GM18907 (cell line): ENCODE results near the gene ABCA12.

Experiments used
- ATAC-seq: cut with Tn5 transposase; IDR thresholded peaks from one replicate; pipeline ENCODE4 v1.9.1; 2021; ENCODE audit warnings: mild to moderate bottlenecking, moderate library complexity; ENCODE audit not compliant: unreplicated experiment

ABCA12 gene

GRCh38 chr2:214987261-214987660, 151.2 kb downstream of the ABCA12 start:
- no peak for ATAC-seq

- ATAC-seq, result no peak
Measured at GRCh38 chr2:214985619-214986018, 152.8 kb downstream of the ABCA12 start.

DNA sequence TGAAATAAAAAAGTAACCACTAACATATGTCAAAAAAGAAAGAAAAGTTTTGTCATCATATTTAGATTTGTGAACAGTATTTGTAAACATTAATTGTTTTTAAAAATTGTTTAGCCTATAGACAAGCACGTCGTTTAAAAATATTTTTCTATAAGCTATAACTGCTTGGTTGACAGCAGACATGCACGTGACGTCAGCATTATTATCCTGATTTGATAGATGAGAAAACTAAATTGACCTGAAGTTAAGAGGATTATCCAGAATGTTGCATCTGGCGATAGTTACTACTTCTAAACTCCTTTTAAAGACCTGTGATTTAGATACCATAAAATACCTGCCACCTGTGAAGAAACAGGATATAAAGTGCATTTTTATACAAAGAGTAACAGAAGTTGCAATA, 172.0 kb downstream of the ABCA12 start:
- ATAC-seq, result no peak

DNA sequence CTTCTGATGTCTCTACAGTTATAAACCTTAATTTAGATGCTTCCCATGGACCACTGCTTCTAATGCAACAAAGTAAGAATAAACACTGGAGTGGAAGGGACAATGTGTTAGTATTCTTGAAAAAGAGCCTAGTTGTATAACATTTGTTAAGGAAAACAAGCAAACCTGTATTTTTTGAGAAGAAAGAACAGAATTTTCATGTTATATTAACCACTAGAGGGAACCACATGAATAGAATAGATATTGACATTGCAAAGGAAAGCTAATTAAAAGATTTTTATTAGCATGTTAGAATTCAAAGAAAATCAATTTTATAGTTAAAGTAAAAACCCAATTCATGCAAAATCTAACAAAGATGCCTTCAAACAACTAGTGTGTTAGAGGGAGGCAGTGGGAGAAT, 177.7 kb downstream of the ABCA12 start:
- no peak for ATAC-seq

DNA sequence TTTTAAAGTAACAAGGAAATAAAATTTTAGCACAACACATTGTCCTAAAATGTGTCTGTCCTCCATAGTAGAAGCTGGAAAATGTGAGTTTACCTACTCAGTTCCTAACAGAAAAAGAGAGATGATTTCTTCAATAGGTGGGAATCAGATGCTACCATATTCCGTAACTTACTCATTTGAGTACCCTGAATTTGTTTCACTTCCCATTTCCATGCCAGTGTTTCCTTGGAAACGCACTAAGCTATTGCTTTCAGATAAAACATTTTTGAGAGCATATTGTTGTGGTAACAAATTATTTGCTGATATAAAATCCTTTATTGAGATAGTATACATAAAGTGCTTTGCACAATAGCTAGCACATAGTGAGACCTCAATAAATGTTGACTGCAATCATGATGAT, 191.5 kb downstream of the ABCA12 start:
- no peak for ATAC-seq

DNA sequence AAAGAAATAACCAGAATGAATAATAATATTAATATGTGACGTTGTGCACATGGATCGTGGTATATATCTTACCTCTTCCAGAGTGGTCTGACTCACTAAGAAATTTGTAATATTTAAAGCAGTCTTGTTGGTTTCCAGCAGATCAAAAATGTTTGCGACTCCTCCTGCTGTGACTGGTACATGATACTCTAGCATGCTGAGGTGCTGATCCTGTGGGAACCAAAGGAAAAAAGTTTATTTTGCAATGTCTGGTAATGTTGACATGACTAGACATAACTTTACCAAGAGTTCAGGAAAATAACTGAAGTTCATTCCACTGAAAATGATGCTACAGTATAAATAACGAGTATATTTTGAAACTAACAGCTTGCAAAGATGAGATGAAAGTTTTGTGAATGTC, 204.4 kb downstream of the ABCA12 start:
- ATAC-seq, result no peak

GRCh38 chr2:214904634-214905033, 233.8 kb downstream of the ABCA12 start:
- no peak for ATAC-seq

- no peak for ATAC-seq
Measured at GRCh38 chr2:214904176-214904575, 234.2 kb downstream of the ABCA12 start.

DNA sequence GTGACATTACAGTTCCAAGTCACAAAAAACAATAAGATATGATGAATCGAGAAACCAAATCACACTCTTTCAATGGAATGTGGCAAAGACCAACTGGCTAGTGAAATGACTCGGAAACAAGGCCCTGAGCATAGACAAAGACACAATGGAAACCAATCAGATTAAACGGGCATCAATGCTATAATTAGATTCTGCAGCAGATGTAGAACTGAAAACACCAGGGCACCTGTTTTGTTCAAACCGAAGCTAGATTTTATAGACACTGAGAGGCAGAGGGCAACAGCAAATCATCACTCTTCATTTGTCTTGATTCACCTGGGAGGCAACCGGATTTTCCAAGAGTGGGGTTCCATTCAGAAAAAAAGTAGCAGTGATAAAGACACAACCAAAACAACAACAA, 236.1 kb downstream of the ABCA12 start:
- ATAC-seq, result no peak

- ATAC-seq, result no peak
Measured at GRCh38 chr2:214899751-214900150, 238.7 kb downstream of the ABCA12 start.

GRCh38 chr2:214896274-214896673, 242.2 kb downstream of the ABCA12 start:
- ATAC-seq, result no peak

- ATAC-seq, result no peak
Measured at GRCh38 chr2:214895469-214895868, 243.0 kb downstream of the ABCA12 start.

GRCh38 chr2:214889301-214889700, 249.1 kb downstream of the ABCA12 start:
- no peak for ATAC-seq

DNA sequence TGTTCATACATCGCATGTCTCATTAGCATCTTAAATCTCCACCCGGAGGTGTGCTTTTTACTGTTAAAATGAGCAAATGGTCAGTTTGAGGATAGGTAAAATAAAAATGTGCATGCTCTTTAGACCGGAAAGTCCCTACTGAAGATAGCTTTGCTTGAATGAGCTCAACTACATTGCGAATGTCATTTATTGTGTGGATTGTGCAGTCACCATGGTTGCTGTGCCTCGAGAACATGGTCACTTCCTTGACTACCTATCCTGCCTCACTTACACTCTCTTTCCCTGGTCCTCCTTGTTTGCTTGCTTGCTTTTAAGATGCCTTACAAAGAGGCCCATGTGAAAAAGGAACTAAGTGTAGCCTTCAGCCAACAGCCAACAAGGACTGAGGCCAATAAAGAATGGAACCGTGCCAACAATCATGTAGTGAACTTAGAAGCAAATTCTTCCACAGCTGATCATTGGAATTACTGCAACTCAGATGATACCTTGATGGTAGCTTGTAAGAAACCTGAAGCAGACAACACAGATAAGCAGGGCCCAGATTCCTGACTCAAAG, 256.7 kb downstream of the ABCA12 start:
- no peak for ATAC-seq
